Fibroblast of pulmonary artery (primary cell): ENCODE measurements around the gene CCDC6.

Experiments used
- DNase-seq: peaks from one replicate; pipeline ENCODE4 v3.0.0-alpha.2; 2010; ENCODE audit warnings: low read depth
- H3K4me3 ChIP-seq: replicated peaks from 2 replicates; pipeline ENCODE4 v1.5.1; 2011; ENCODE audit warnings: low read depth, mild to moderate bottlenecking, control low read depth, low read length, moderate library complexity
- TF ChIP-seq, protein P1 (sequence below): IDR thresholded peaks from 2 replicates; pipeline ENCODE4 v1.5.1; 2011; ENCODE audit warnings: mild to moderate bottlenecking, control low read depth, low read length, inconsistent platforms; ENCODE audit errors: missing control alignments

CCDC6 gene

GRCh38 chr10:59857049-59857448 lies 49.3 kb downstream of the CCDC6 start:
- no peak overlapping the region for H3K4me3 ChIP-seq
- DNase-seq, result no peak
- TF ChIP-seq, protein P1, sequence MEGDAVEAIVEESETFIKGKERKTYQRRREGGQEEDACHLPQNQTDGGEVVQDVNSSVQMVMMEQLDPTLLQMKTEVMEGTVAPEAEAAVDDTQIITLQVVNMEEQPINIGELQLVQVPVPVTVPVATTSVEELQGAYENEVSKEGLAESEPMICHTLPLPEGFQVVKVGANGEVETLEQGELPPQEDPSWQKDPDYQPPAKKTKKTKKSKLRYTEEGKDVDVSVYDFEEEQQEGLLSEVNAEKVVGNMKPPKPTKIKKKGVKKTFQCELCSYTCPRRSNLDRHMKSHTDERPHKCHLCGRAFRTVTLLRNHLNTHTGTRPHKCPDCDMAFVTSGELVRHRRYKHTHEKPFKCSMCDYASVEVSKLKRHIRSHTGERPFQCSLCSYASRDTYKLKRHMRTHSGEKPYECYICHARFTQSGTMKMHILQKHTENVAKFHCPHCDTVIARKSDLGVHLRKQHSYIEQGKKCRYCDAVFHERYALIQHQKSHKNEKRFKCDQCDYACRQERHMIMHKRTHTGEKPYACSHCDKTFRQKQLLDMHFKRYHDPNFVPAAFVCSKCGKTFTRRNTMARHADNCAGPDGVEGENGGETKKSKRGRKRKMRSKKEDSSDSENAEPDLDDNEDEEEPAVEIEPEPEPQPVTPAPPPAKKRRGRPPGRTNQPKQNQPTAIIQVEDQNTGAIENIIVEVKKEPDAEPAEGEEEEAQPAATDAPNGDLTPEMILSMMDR, result no peak

GRCh38 chr10:59856104-59856503 lies 50.3 kb downstream of the CCDC6 start:
- TF ChIP-seq, protein P1, result no peak
- H3K4me3 ChIP-seq, result no peak overlapping the region
- DNase-seq, result no peak

GRCh38 chr10:59854571-59854970 lies 51.8 kb downstream of the CCDC6 start:
- no peak for DNase-seq
- H3K4me3 ChIP-seq, result no peak overlapping the region
- TF ChIP-seq, protein P1, result no peak

- no peak overlapping the region for H3K4me3 ChIP-seq
- TF ChIP-seq, protein P1, result no peak
- no peak for DNase-seq
Observed at GRCh38 chr10:59852670-59853069, 53.7 kb downstream of the CCDC6 start.

DNA sequence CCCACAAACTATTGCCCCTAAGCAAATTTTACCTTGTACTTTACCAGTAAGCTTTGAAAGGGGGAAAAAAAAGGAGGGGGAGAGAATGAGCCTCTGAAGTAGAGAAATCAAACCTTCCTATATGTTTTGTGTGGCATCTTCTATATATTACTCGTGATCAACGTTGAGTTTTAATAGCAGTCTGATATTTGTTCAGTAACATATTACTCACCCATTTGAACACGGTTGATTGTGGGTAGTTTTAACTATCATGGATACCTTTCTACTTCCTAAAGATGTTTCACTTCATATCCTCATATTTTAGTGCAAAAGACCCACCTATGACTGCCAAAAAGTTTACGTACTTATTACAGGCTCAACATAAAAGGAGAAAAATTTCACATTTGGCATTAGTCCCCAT lies 54.5 kb downstream of the CCDC6 start:
- H3K4me3 ChIP-seq, result no peak overlapping the region
- TF ChIP-seq, protein P1, result no peak
- DNase-seq, result no peak

GRCh38 chr10:59847888-59848287 lies 58.5 kb downstream of the CCDC6 start:
- TF ChIP-seq, protein P1, result no peak
- H3K4me3 ChIP-seq, result no peak overlapping the region
- no peak for DNase-seq

GRCh38 chr10:59847326-59847725 lies 59.0 kb downstream of the CCDC6 start:
- TF ChIP-seq, protein P1, result no peak
- no peak for DNase-seq
- no peak overlapping the region for H3K4me3 ChIP-seq
